Tibial artery (tissue), 4 donors: ENCODE data around the gene MAP3K14.

Experiments used
- DNase-seq, 2 donors: peaks; one replicate each; pipeline ENCODE4 v3.0.0-alpha.2; 2019
- H3K27ac ChIP-seq, 2 donors: fragments of 200-600 bp; sonication (generic) in 1 of 2; 1 replicate in 1 of 2; 2 replicates in 1 of 2; pipeline ENCODE4 v1.5.1; 2018 to 2019; ENCODE audit warnings: mild to moderate bottlenecking in 1 of 2
- H3K27me3 ChIP-seq, 2 donors: fragments of 200-600 bp; sonication (generic) in 1 of 2; one replicate each; pipeline versions ENCODE4 v1.5.1 to v1.6.0; 2016 to 2019
- H3K36me3 ChIP-seq, 3 donors: fragments of 200-600 bp; sonication (generic) in 2 of 3; one replicate each; pipeline ENCODE4 v1.5.1; 2016 to 2019; ENCODE audit warnings: mild to moderate bottlenecking in 2 of 3
- H3K4me1 ChIP-seq, 4 donors: fragments of 200-600 bp; sonication (generic) in 2 of 4; 1 replicate in 3 of 4; 2 replicates in 1 of 4; pipeline ENCODE4 v1.5.1; 2016 to 2019
- H3K4me3 ChIP-seq, 2 donors: fragments of 200-600 bp; sonication (generic) in 1 of 2; 1 replicate in 1 of 2; 2 replicates in 1 of 2; pipeline ENCODE4 v1.5.1; 2018 to 2019; ENCODE audit warnings: mild to moderate bottlenecking in 2 of 2
- H3K9me3 ChIP-seq, 3 donors: fragments of 200-600 bp; sonication (generic) in 1 of 3; one replicate each; pipeline ENCODE4 v1.5.1; 2016 to 2019
- intact Hi-C: fragments of 100-400 bp; cut with DNase I; formaldehyde crosslinking; loops from one replicate; pipeline ENCODE4 v1.15.0; 2023; ENCODE audit warnings: low total_unique reads
- TF ChIP-seq, protein P1 (sequence below), 2 experiments: fragments of 200-600 bp in 1 of 2; fragments of 450-650 bp in 1 of 2; IDR thresholded peaks; one replicate each; pipeline ENCODE4 v1.5.1; 2017 to 2019; ENCODE audit warnings: antibody characterized with exemption in 2 of 2, mild to moderate bottlenecking in 1 of 2, moderate library complexity in 1 of 2

Gene MAP3K14

GRCh38 chr17:45287526-45288500 is 29.0 kb downstream of the MAP3K14 start:
- H3K36me3 ChIP-seq = peaks cover 36 to 73% (median 70%) of the 10 kb centered on the region in 3 donors
- peaks cover 0 to 39% (median 17%) of the 10 kb centered on the region in 4 donors for H3K4me1 ChIP-seq
- TF ChIP-seq, protein P1, sequence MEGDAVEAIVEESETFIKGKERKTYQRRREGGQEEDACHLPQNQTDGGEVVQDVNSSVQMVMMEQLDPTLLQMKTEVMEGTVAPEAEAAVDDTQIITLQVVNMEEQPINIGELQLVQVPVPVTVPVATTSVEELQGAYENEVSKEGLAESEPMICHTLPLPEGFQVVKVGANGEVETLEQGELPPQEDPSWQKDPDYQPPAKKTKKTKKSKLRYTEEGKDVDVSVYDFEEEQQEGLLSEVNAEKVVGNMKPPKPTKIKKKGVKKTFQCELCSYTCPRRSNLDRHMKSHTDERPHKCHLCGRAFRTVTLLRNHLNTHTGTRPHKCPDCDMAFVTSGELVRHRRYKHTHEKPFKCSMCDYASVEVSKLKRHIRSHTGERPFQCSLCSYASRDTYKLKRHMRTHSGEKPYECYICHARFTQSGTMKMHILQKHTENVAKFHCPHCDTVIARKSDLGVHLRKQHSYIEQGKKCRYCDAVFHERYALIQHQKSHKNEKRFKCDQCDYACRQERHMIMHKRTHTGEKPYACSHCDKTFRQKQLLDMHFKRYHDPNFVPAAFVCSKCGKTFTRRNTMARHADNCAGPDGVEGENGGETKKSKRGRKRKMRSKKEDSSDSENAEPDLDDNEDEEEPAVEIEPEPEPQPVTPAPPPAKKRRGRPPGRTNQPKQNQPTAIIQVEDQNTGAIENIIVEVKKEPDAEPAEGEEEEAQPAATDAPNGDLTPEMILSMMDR (IDR thresholded peaks at IDR 0.05) = no peak
- H3K27ac ChIP-seq = no peak overlapping the region
- H3K9me3 ChIP-seq = no peaks in the 10 kb centered on the region
- no peak overlapping the region for H3K4me3 ChIP-seq
- DNase-seq = no peak
- no peaks in the 10 kb centered on the region for H3K27me3 ChIP-seq
- intact Hi-C loops = loop anchor here (5.0 kb wide), 1 partner anchor 34 kb away; no protein-coding TSS in a partner anchor

DNA sequence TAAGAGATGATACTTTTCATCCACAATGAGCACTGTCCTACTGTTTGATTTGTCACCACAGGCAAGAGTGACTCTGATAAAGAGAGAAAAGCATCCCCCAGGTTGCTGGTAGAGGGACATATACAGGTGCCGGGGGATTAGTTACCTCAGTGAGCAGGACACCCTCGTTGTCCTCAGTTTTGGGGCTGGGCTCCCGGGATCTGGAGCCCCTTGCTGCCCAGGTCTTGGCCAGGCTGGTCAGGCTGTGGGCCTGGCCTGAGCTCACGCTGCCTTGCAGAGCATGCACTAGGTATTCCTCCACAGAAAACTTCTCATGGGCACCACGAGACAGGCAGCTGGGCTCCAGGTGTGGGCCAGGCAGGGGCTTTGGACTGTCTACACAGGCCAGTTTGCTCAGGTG is 30.5 kb downstream of the MAP3K14 start:
- Histone ChIP-seq H3K9me3 (no peaks in the 10 kb centered on the region), H3K36me3 (peaks cover 38 to 83% (median 74%) of the 10 kb centered on the region in 3 donors), H3K27ac (no peak overlapping the region), H3K4me1 (peaks cover 0 to 24% (median 3%) of the 10 kb centered on the region in 4 donors), H3K27me3 (no peaks in the 10 kb centered on the region), H3K4me3 (no peak overlapping the region)
- no peak for DNase-seq
- TF ChIP-seq, protein P1 (IDR thresholded peaks at IDR 0.05) = no peak
- intact Hi-C loops = loop anchor here (5.0 kb wide), 1 partner anchor 36 kb away; no protein-coding TSS in a partner anchor

- no peaks in the 10 kb centered on the region for H3K27me3 ChIP-seq
- DNase-seq = no peak
- TF ChIP-seq, protein P1 (IDR thresholded peaks at IDR 0.05) = no peak
- H3K9me3 ChIP-seq = no peaks in the 10 kb centered on the region
- no peak overlapping the region for H3K4me3 ChIP-seq
- intact Hi-C loops = loop anchor here (5.0 kb wide), 1 partner anchor 38 kb away; no protein-coding TSS in a partner anchor
- peaks cover 0 to 6% (median 0%) of the 10 kb centered on the region in 4 donors for H3K4me1 ChIP-seq
- H3K27ac ChIP-seq = no peak overlapping the region
- peaks cover 38 to 84% (median 66%) of the 10 kb centered on the region in 3 donors for H3K36me3 ChIP-seq
Measured at GRCh38 chr17:45284176-45285140, 32.4 kb downstream of the MAP3K14 start.

DNA sequence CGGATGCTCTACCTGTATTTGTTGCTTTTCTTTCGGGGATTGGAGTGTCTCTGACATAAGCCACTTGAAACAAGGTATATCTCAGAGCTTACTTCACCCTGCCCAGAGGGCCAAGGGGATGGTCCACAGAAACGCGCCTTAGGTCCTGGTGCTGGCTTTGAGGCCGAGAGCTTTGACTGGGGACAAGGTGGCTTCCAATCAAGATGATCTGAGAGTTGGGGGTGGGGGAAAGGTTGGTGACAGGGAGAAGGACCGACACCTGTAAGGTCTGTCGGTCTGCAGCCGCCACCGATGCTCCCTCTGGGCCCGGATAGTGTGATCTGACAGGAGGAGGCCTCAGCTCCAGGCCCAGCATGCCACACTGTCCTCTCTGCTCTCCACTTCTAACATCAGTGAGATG is 33.1 kb downstream of the MAP3K14 start:
- H3K9me3 ChIP-seq = no peaks in the 10 kb centered on the region
- H3K4me1 ChIP-seq = peaks cover 0 to 6% (median under 1%) of the 10 kb centered on the region in 4 donors
- no peaks in the 10 kb centered on the region for H3K27me3 ChIP-seq
- H3K36me3 ChIP-seq = peaks cover 38 to 77% (median 58%) of the 10 kb centered on the region in 3 donors
- no peak overlapping the region for H3K4me3 ChIP-seq
- no peak overlapping the region for H3K27ac ChIP-seq
- intact Hi-C loops = no loop called here
- TF ChIP-seq, protein P1 (IDR thresholded peaks at IDR 0.05) = no peak
- DNase-seq = no peak
